Stimulated activated CD8-positive, alpha-beta memory T cell treated with anti-CD3 and anti-CD28 coated beads, Interleukin-2, amount 100 ng/mL, for 1 hour (primary cell): ENCODE results near the gene SOWAHA.
"Not testable (repeated sequence)": the region's sequence is repeated elsewhere in the genome, so short reads cannot be mapped to it uniquely, and the experiment has no call there.

Experiments
- DNase-seq, 2 donors: peaks; one replicate each; pipeline ENCODE4 v3.0.0-alpha.2; 2020; ENCODE audit warnings: low read depth in 2 of 2

SOWAHA gene

GRCh38 chr5:132777209-132778069 lies 35.7 kb upstream of the SOWAHA start, which contains the start of gene SEPTIN8:
TSS of gene SEPTIN8 (minus strand) at chr5:132777239. CDS start at chr5:132777137, 102 bp downstream.
- DNase-seq = no peak

GRCh38 chr5:132778129-132778528 lies 35.0 kb upstream of the SOWAHA start:
- no peak for DNase-seq

GRCh38 chr5:132778856-132779255 lies 34.2 kb upstream of the SOWAHA start:
- DNase-seq = no peak

GRCh38 chr5:132779961-132780360 lies 33.1 kb upstream of the SOWAHA start:
- DNase-seq = no peak

GRCh38 chr5:132780577-132780976 lies 32.5 kb upstream of the SOWAHA start:
- DNase-seq = no peak

- no peak for DNase-seq
These were observed 32.1 kb upstream of the SOWAHA start for GRCh38 chr5:132781029-132781428.

GRCh38 chr5:132782101-132782500 lies 31.0 kb upstream of the SOWAHA start:
- DNase-seq = no peak

GRCh38 chr5:132785365-132785764 lies 27.7 kb upstream of the SOWAHA start:
- no peak for DNase-seq

- DNase-seq = no peak
These were observed 27.2 kb upstream of the SOWAHA start for GRCh38 chr5:132785864-132786263.

GRCh38 chr5:132787076-132787475 lies 26.0 kb upstream of the SOWAHA start:
- DNase-seq = no peak

- no peak for DNase-seq
These were observed 24.6 kb upstream of the SOWAHA start for GRCh38 chr5:132788508-132788907.

GRCh38 chr5:132788990-132789886 lies 23.9 kb upstream of the SOWAHA start:
- DNase-seq = no peak

GRCh38 chr5:132790201-132790865 lies 22.8 kb upstream of the SOWAHA start:
- no peak for DNase-seq

GRCh38 chr5:132791026-132791425 lies 22.1 kb upstream of the SOWAHA start:
- no peak for DNase-seq

GRCh38 chr5:132797651-132798050 lies 15.5 kb upstream of the SOWAHA start:
- no peak for DNase-seq

- DNase-seq = no peak
These were observed 13.7 kb upstream of the SOWAHA start for GRCh38 chr5:132799392-132799791.

- DNase-seq = no peak
These were observed 12.6 kb upstream of the SOWAHA start for GRCh38 chr5:132800545-132800944.

GRCh38 chr5:132802044-132802684 lies 10.9 kb upstream of the SOWAHA start:
- DNase-seq = no peak

GRCh38 chr5:132802685-132803066 lies 10.4 kb upstream of the SOWAHA start:
- not testable (repeated sequence) for DNase-seq

GRCh38 chr5:132804219-132804618 lies 8.9 kb upstream of the SOWAHA start:
- DNase-seq = not testable (repeated sequence)

- not testable (repeated sequence) for DNase-seq
These were observed 7.2 kb upstream of the SOWAHA start for GRCh38 chr5:132805872-132806271.

GRCh38 chr5:132806804-132807162 lies 6.3 kb upstream of the SOWAHA start:
- DNase-seq = not testable (repeated sequence)
